GOT3 (cell line): ENCODE measurements around the gene PSME2.
A peak's percentile ranks its signal among the peaks of the same experiment; 100 is the strongest.
"Not testable (repeated sequence)": the region's sequence is repeated elsewhere in the genome, so short reads cannot be mapped to it uniquely, and the experiment has no call there.

Experiments
- DNase-seq: peaks from one replicate; lab custom pipeline; 2025; ENCODE audit warnings: mixed read lengths; lab: John Stamatoyannopoulos, UW

Gene PSME2

DNA sequence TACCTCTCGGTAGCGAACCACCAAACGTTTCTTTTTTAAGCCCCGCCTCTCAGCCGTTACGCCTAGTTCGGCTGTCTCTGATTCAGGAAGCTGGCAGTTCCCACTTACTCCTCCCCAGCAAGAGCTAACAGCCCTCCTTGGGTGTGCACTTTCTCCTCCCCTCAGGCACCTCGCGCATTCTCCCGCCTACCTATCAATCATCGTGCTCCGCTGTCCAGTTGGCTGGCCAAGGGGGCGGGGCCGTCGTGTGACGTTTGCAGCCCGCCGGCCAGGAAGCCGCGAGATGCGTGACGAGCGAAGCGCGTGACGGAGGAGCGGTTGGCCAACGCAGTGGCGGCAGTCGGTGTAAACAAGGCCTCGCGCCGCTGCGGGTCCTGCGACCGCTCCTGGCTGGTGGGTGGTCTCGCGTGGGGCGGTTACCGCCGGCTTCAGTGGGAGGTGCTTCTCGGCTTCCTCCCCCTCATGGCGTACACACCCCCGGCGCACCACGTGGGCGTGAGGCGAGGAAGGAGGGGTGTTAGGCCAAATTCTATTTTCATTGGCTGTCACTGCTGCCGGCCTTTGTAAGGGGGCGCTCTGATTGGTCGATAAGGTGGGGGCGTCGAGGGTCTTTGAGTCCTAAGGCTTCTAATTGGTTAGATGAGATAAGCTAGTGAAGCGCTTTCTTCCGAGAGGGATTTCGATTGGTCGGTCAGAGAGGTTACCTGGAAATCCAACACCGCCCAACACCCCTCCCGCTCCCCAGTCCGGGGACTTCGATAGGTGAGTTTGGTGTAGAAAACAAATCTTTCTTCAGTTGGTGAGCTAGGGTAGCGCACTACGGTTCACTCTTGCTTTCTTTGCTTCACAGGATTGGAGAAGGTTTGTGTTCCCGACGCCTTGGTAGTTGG is 31.6 kb downstream of the PSME2 start, which contains the start of the genes DCAF11 and NRL:
Gene DCAF11 (plus strand): TSS at position 246 of the 890 bp plus-strand sequence. CDS start 818 bp downstream, outside the sequence.
Gene NRL (minus strand): TSS at position 418 of the 890 bp plus-strand sequence. CDS start 32,101 bp downstream, outside the sequence.
- DNase-seq, result peak; percentile 91

GRCh38 chr14:24113801-24114531 is 32.4 kb downstream of the PSME2 start:
- DNase-seq, result peak; percentile 42

- no peak for DNase-seq
These were observed 33.0 kb downstream of the PSME2 start for GRCh38 chr14:24113379-24113800.

DNA sequence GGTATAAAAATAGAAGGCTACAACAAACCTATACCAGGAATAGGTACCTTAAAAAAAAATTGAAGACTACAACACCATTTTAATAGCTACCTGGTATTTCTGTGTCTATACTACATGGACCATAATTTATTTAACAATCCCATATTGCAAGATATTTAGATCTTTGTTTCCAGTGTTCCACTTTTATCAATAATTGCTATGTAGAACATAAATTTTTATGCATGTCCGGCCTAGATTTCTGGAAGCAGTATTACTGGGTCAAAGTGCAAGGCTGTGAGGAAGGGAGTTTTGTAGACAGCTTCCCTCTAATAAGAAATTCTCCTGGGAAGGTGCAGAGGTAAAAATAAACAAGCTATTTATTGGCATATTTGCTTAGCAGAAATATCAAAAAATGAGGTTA is 35.9 kb downstream of the PSME2 start:
- no peak for DNase-seq

DNA sequence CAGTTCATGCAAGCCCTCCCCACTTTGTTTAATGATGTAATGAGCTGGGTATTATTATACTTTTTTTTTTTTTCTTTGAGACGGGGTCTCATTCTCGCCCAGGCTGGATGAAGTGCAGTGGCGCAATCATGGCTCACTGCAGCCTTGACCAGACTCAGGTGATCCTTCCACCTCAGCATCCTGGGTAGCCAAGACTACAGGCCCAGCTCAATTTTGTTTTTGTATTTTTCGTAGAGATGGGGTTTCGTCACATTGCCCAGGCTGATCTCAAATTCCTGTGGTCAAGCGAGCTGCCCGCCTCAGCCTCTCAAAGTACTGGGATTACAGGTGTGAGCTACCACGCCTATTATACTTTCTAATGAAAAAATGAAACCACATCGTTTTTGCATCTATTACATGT is 36.4 kb downstream of the PSME2 start:
- DNase-seq, result no peak

DNA sequence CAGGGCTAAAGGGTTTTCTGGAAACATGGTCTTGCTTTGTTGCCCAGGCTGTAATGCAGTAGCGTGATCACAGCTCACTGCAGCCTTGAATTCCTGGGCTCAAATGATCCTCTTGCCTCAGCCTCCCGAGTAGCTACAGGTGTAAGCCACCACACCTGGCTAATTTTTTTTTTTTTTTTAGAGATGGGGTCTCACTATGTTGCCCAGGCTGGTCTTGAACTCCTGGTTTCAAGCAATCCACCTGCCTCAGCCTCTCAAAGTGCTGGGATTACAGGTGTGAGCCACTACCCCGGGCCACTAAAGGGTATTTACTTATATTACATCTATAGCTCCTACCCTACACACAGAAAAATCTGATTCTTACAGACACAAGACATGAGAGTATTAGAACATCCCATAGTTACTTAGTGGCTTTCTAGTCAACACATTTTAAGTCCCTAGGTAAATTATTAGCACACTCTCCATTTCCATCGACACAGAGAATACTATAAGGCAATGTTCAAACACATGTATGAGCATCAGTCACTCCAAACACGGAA is 38.0 kb downstream of the PSME2 start:
- no peak for DNase-seq

DNA sequence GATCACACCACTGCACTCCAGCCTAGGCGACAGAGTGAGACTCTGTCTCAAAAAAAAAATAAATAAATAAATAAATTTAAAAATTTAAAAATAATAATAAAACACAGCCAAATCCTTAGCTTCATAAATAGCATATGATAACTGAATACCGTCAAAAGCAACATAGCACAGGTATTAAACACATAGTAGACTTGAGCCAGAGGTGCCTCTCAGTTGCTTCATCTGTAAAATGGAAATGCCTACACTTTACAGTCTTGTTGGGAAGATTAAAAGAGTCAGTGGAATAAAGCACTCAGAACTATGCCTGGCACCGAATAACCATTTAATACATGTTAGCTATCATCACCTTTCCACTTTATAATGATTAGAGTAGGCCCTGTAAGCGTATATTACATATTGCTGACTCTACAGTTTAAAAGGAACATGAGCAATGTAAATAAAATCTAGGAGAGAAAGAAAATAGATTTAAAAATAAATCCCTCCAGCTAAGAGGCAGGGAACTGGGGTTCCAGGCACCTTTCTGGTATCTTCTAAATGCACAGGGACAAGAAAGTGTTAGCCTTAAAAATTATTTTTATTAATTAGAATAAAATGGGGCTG is 39.6 kb downstream of the PSME2 start:
- no peak for DNase-seq

GRCh38 chr14:24105609-24106239 is 40.7 kb downstream of the PSME2 start:
- not testable (repeated sequence) for DNase-seq

GRCh38 chr14:24103451-24103850 is 43.0 kb downstream of the PSME2 start:
- no peak for DNase-seq

DNA sequence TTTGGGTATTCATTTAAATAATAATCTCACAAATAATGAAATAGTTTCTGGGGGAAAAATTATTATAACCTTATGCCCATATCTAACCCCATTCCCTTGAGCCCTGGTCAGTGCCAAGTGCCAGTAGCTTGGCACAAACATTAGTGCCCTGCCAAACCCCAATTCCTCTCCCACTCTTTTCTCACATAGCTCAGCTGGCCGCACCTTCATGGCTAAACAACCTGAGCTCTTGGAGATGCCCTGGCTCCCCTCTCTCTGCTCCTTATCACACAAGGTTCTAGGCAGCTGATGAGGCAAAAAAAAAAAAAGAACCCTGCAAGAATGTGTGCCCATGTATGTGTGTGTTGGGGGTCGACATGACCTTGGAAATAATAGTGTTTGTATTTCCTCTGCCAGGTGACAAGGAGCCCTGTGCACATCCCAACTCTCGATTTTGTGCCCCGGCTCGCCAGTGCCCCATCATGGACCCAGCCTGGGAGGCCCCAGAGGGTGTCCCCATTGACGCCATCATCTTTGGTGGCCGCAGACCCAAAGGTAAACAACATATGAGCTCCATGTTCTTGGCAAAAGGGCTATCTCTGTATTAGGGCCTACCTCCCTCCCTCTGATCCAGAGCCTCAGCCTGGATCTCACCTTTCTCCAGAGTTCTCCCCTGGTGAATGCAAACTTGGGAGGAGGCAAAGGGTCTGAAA is 43.9 kb downstream of the PSME2 start:
- DNase-seq, result no peak

GRCh38 chr14:24100982-24101494 is 45.4 kb downstream of the PSME2 start:
- DNase-seq, result no peak

DNA sequence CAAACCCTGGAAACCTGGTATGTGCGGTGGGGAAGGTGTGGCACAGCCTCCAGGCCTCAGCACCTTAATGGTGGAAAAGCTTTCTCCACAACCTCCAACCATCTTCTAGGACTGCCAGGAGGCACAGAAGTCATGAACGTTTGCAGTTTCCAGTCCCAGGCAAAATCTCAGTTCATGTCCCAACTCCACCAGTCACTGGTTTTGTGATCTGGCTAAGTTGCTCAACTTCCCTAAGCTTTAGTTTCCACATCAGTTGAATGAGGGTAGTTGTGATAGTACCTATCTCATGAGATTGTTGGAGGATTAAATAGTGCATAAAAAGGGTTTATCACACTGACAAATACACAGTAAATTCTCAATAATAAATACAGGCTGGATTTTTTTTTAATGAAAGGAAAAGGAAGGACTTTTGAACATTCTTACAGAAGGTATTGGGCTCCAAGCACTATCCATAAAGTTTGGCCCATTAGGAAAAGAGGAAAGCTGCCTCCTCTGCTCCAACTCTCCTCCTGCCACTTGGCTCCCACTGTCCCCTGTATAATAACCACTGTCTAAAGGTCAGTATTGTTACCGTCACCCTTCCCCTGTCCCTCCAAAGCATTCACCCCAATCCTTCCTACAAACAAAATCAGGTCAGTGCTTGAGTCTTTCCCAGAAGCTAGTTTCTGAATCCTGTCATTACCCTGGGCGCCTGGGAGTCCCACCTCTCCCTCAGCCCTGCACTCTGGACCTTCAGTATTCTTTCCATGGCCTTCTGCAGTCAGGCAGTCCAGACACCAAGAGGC is 46.0 kb downstream of the PSME2 start:
- DNase-seq, result no peak

DNA sequence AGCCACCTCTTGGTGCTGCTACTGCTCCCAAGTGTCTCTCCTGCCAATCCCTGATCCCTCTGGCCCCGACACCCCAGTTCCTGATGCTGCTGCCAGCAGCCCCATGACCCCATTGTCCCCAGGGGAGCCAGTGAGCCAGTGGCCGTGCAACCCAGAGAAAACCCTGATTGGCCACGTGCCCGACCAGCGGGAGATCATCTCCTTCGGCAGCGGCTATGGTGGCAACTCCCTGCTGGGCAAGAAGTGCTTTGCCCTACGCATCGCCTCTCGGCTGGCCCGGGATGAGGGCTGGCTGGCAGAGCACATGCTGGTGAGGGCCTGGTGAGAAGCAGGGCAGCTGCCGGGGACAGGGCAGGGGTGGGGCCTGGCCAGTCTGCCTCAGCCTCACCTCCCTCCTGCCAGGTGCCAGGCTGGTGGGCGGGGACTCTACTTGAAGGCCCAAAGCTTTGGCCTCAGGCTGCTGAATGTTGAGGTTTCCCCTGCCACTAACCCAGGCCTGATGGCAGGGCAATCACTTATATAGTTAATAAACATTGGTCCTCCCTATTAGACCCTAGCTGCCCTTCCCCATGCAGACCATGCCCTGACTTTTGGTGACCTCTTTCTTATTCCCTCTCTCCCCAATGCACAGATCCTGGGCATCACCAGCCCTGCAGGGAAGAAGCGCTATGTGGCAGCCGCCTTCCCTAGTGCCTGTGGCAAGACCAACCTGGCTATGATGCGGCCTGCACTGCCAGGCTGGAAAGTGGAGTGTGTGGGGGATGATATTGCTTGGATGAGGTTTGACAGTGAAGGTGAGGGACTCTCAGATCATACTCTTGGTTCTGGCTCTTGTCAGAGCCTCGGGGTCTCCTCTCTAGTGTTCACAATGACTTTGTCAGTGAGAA is 47.2 kb downstream of the PSME2 start:
- no peak for DNase-seq

DNA sequence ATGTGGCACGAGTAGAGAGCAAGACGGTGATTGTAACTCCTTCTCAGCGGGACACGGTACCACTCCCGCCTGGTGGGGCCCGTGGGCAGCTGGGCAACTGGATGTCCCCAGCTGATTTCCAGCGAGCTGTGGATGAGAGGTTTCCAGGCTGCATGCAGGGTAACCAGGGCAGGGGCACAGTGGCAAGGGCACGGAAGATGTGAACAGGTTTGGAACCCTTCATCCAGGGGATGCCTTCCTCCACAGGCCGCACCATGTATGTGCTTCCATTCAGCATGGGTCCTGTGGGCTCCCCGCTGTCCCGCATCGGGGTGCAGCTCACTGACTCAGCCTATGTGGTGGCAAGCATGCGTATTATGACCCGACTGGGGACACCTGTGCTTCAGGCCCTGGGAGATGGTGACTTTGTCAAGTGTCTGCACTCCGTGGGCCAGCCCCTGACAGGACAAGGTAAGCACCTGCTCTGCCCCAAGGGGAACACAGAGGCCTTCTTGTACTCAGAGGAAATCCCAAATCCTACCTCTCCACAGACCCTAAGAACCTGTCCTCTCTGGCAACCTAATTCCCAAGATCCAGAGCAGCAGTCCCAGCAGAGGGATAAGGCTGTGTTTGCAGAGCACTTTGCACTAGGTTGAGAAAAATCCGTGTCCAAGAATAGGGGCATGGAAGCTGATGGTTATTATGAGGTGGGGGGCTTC is 48.0 kb downstream of the PSME2 start:
- DNase-seq, result no peak

GRCh38 chr14:24096545-24097181 is 49.7 kb downstream of the PSME2 start:
- no peak for DNase-seq

DNA sequence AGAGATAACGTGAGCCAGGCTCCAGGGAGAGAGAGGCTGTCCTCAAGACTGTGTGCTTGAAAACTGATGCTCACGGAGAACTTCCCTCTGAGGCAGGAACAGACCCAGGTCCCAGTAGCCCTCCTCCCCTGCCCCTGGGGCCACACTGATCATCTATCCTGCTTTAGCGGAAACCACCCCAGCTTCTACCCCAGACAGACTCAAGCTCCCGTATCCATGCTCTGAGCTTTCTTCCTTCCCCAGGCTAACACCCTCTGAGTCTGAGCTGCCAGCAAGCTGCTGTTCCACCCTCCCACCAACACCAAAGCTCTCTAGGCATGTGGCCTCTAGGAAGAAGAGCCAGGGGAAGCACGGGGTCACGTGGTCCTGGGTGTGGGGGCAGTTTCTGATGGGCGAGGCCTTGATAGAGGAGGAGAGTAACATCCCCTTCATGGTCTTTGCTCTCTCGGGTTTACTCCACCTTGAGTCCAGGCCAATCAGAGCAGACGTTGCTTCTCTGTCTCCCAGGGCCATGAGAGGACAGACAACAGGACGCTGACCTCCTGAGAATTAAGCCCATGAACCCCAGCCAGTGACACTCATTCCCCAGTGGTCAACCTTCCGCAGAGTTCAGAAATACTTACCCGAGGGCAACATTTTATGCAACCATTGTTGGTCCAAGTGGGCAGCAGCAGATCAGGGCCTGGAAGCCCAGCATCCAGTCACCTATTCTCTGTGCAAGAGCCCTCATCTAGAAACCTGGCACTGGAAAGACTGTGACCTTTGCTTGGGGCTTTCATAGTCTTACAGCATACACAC is 50.9 kb downstream of the PSME2 start:
- no peak for DNase-seq

DNA sequence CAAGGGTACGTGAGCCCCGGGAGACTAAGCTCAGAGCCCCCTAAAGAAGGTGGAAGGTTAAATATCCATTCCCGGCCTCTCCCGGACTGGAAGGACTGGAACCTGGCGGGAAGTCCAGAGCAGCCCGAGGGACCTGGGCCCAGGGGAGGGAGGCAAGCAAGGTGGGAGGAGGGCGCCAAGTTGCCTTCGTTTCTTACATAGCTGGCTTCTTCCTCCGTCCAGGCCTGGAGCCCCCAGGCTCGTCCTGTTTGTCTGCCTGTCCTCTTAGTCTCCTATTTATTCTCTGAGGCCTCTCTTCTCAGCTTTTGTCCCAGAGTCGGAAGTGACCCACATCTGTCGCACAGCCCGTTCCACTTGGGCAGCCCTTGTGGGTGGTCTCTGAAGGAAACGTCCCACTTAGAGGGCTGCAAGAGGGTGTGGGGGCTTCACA is 51.6 kb downstream of the PSME2 start:
- no peak for DNase-seq
